ENCODE data around the gene DBX2.

DNA sequence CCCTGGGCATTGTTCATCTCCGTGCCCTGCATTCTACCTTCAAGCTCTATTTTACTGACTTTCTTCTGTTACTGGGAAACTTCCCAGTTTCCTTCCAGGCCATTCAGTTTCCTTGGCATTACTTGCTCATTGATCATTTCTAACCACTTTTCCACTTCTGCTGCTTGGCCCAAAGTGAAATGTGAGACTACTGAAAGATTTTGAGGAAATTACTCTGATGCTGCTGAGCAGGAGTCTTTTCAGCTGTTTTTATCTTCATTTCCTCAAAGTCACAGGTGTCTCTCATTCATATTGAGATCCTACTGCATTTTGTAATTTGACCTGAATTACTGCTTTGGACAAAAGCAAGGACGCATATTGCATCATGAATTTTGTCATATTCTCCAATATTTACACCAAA lies 26.4 kb upstream of the DBX2 start:
- TF ChIP-seq CTCF (IDR thresholded peaks at IDR 0.05) (no peak), SP1 (CRISPR knock-in tag; conservative IDR thresholded peaks at IDR 0.05) (no peak), ATF3 (CRISPR knock-in tag; conservative IDR thresholded peaks at IDR 0.05) (no peak), ZNF138 (CRISPR knock-in tag; conservative IDR thresholded peaks at IDR 0.05) (no peak), CREB1 (CRISPR knock-in tag; IDR thresholded peaks at IDR 0.05) (no peak)
- TF ChIP-seq, protein P1, sequence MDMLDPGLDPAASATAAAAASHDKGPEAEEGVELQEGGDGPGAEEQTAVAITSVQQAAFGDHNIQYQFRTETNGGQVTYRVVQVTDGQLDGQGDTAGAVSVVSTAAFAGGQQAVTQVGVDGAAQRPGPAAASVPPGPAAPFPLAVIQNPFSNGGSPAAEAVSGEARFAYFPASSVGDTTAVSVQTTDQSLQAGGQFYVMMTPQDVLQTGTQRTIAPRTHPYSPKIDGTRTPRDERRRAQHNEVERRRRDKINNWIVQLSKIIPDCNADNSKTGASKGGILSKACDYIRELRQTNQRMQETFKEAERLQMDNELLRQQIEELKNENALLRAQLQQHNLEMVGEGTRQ (CRISPR knock-in tag; IDR thresholded peaks at IDR 0.05), result no peak
